Activated naive CD8-positive, alpha-beta T cell (primary cell): ENCODE results near the gene ATRNL1.

ENCODE experiments used
- H3K27ac Mint-ChIP-seq: one replicate; pipeline ENCODE4 v1.8.0; 2021; ENCODE audit warnings: mixed read lengths
- H3K27me3 Mint-ChIP-seq: one replicate; pipeline ENCODE4 v1.8.0; 2021; ENCODE audit warnings: mixed read lengths
- H3K36me3 Mint-ChIP-seq: one replicate; pipeline ENCODE4 v1.8.0; 2021; ENCODE audit warnings: mixed read lengths
- H3K4me1 Mint-ChIP-seq: one replicate; pipeline ENCODE4 v1.8.0; 2021; ENCODE audit warnings: low read depth, mixed read lengths
- H3K4me3 Mint-ChIP-seq: one replicate; pipeline ENCODE4 v1.8.0; 2021; ENCODE audit warnings: mild to moderate bottlenecking, mixed read lengths
- H3K9me3 Mint-ChIP-seq: one replicate; pipeline ENCODE4 v1.8.0; 2021; ENCODE audit warnings: low read depth, mixed read lengths

Gene ATRNL1

DNA sequence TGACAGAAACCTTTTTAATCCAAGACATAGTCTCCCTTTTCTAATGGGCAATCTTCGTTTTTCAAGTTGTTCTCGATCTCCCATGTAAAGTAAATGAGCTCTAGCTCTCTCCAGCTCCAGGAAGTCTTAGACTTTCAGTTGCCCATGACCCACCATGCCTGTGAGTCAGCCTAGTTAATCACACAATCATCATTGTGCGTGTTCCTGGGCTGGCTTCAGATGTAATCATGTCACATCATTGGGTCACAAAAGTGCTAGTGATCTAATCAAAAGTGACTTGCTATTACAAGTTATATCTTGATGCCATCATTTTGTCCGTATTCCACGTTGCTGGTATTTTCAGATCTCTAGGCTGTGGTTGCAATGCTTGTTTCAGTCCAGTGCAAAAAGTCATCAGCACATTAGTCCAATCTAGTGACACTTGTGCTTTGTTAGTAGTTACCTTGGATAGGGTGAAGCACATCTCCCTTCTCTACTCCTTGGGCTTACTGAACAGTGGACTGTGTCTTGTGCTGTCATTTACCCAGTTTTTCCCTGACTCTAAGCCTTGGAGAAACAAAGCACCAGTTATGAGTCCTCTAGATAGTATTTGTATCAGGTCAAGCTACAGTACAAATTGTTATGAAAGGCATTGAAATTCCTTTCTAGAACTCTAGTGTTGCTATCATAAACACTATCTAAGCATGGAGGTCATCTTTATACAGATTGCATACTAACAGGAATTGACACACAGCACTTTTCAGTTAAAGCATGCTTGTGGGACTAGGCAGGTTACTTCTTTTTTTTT, 863.3 kb downstream of the ATRNL1 start:
- Mint-ChIP-seq H3K4me3 (no peak overlapping the region), H3K27ac (no peak overlapping the region), H3K9me3 (peaks cover 4% of the 10 kb centered on the region), H3K36me3 (no peaks in the 10 kb centered on the region), H3K27me3 (peaks cover 2% of the 10 kb centered on the region), H3K4me1 (no peaks in the 10 kb centered on the region)

DNA sequence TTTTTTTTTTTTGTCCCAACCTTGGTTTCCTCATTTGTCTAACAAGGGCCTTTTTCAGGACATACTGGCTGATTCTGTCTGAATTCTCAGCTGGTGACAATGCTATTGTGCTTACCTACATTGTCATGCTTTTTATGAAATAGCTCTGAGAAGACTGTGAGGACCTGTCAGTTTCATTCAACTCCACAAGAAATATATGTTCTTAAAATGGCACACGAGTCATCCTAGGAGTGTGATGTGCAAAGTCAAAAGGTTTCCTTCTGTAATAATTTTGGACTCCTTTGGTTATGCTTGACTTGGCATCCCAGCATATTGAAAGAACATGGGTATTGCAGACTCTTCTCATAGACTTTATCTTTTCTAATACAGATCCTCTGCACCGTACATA, 863.8 kb downstream of the ATRNL1 start:
- H3K27ac Mint-ChIP-seq, result no peak overlapping the region
- peaks cover 4% of the 10 kb centered on the region for H3K9me3 Mint-ChIP-seq
- H3K4me3 Mint-ChIP-seq, result no peak overlapping the region
- H3K36me3 Mint-ChIP-seq, result no peaks in the 10 kb centered on the region
- peaks cover 2% of the 10 kb centered on the region for H3K27me3 Mint-ChIP-seq
- no peaks in the 10 kb centered on the region for H3K4me1 Mint-ChIP-seq

DNA sequence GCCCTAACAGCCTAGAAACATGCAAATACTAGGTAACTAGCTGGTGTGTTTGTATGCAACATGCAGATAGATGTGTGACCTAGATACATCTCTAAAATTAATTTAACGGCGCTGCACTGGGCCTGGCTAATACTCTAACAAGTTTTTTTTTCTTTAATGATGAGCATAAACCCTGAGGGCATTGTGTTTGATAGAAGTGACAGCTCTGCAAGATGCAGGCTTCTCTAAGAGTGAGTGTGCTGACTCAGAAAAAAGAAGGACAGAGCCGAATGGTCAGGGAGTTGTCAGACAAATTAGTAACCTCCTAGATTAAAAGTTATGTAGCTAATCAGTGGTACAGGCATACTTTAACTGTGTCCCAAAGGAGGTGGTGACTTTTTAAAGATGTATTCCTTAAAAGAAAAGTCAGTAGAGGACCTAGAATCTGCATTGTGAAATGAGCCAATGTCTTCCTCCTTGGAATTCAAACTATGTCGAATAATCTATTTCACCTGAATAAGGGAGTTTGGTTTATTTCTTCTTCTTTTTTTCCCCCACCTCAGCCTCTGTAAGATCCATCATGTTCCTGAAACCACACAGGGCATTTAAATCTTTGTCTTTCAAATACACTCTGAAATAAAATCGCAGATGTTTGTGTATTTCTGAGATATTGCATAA, 864.7 kb downstream of the ATRNL1 start:
- H3K4me3 Mint-ChIP-seq, result no peak overlapping the region
- H3K4me1 Mint-ChIP-seq, result no peaks in the 10 kb centered on the region

DNA sequence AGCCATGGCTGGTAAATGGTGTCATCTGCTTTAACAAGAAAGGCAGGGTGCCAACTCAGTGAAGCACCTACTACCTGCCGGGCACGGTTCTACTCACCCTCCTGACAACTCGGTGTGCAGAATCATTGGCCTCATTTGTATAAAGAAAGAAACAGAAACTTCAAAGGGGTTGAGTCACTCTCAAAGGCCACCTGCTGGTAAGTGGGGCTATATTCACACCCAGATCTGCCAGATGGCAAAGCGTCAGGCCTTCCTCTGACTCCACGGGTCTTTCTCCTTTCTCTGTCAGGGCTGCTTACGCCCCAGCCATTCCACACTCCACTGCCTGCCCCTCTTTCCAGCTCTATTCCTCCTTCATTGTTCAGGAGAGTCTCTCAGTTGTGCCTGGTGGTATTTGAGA, 870.7 kb downstream of the ATRNL1 start:
- H3K27ac Mint-ChIP-seq, result no peak overlapping the region
- no peaks in the 10 kb centered on the region for H3K36me3 Mint-ChIP-seq
- H3K4me3 Mint-ChIP-seq, result no peak overlapping the region
- peaks cover 2% of the 10 kb centered on the region for H3K27me3 Mint-ChIP-seq
- H3K9me3 Mint-ChIP-seq, result peaks cover 4% of the 10 kb centered on the region
- H3K4me1 Mint-ChIP-seq, result no peaks in the 10 kb centered on the region

More for the DNA sequence above, 864.7 kb downstream of the ATRNL1 start:
- no peak overlapping the region for H3K27ac Mint-ChIP-seq
- peaks cover 2% of the 10 kb centered on the region for H3K27me3 Mint-ChIP-seq
- H3K36me3 Mint-ChIP-seq, result no peaks in the 10 kb centered on the region
- peaks cover 4% of the 10 kb centered on the region for H3K9me3 Mint-ChIP-seq

DNA sequence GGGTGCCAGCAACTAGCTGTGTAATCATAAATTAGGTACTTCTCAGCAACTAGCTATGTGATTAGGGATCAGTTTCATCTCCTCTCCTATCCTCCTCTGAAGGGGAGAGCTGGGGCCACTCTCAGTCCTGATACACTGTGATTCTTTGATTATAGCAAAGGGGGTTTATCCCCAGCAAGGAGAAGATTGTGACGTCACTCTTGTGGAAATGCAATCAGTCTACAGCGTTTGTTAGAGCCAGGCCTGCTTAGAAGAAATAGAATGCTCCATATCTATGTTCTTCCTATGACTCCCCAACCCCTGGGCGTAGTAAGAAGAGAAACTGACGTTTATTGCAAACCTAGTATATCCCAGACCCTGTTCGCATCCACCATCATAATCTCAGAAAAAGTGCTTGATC, 871.7 kb downstream of the ATRNL1 start:
- peaks cover 2% of the 10 kb centered on the region for H3K9me3 Mint-ChIP-seq
- no peaks in the 10 kb centered on the region for H3K4me1 Mint-ChIP-seq
- H3K36me3 Mint-ChIP-seq, result no peaks in the 10 kb centered on the region
- peaks cover 2% of the 10 kb centered on the region for H3K27me3 Mint-ChIP-seq
- H3K27ac Mint-ChIP-seq, result no peak overlapping the region
- no peak overlapping the region for H3K4me3 Mint-ChIP-seq

DNA sequence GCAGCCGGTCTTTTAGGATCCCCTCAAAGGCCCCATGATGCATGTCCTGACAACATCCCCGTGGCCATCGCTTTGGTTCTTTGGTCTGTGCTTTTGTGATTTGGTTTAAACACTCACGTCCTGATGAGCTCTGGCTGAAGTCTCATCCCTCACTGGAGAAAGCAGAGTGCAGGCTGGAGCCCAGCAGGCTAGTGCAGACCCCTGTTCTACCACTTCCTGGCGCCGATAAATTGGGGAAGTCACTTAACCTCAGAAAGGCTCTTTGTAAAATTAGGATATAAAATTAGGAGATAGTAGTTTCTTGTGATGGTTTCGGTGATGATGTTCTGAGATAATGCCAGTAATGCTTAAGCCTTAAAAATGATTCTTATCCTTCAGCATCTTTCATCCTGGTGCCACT, 872.2 kb downstream of the ATRNL1 start:
- Mint-ChIP-seq H3K27ac (no peak overlapping the region), H3K4me1 (no peaks in the 10 kb centered on the region), H3K9me3 (no peaks in the 10 kb centered on the region), H3K4me3 (no peak overlapping the region), H3K36me3 (no peaks in the 10 kb centered on the region), H3K27me3 (peaks cover 2% of the 10 kb centered on the region)

DNA sequence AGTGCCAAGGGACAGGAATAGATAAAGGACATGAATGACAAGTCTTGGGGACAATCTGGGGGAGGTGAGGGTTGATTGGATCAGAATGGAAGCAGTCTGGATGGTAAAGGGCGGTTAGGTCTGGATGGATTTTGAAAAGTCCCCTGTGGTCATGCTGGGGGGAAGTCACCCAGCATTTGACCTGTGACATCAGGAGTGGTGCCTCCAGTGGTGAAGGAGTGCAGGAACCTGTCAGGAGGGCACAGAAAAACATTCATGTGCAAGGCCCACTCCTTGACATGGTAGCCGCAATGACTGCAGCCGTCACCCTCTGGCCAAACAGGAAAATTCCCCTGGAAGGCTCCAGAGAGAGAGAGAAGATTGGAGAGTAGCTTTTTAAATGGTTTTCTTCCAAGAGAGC, 875.1 kb downstream of the ATRNL1 start:
- Mint-ChIP-seq H3K27me3 (no peaks in the 10 kb centered on the region), H3K4me1 (no peaks in the 10 kb centered on the region), H3K36me3 (no peaks in the 10 kb centered on the region), H3K4me3 (no peak overlapping the region), H3K27ac (no peak overlapping the region), H3K9me3 (no peaks in the 10 kb centered on the region)

DNA sequence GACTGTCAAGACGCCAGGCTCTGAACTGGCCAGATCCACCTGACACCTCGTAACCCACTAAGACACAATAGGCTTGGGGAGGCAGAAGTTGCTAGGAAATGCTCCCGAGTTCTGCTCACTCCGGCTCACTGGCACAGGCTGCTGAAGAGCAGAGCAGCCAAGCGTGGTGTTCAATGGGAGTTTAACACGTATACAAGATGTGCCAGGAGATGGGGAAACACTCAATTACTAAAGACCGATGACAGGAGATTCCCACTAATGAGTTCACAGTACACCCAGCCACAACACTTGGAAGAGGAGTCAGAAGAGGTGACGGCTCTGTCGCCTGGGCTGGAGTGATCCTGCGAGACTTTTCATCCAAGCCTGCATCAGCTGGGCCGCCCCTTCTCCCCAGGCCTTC, 876.4 kb downstream of the ATRNL1 start:
- no peaks in the 10 kb centered on the region for H3K36me3 Mint-ChIP-seq
- H3K4me3 Mint-ChIP-seq, result no peak overlapping the region
- H3K4me1 Mint-ChIP-seq, result no peaks in the 10 kb centered on the region
- H3K27me3 Mint-ChIP-seq, result no peaks in the 10 kb centered on the region
- no peak overlapping the region for H3K27ac Mint-ChIP-seq
- peaks cover 3% of the 10 kb centered on the region for H3K9me3 Mint-ChIP-seq

DNA sequence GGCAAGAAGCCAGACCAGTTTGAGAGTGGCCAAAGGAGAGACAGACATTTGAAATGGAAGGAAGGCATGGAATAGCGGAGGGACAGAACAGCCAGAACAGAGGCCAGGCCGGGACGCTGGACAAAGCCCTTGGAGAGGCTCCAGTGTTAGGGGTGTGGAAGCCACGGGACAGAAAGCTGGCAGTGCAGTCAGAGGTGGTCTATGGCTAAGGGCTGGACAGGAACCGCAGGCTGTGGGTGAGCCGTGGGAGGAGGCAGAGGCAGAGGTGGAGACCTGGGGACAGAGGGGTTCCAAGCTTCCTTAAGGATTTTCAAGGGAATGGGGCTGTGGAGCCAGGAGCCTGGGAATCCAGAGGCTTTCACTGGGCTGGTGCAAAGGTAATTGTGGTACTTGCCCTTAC, 878.8 kb downstream of the ATRNL1 start:
- H3K27ac Mint-ChIP-seq, result no peak overlapping the region
- no peak overlapping the region for H3K4me3 Mint-ChIP-seq
- H3K4me1 Mint-ChIP-seq, result no peaks in the 10 kb centered on the region
- H3K9me3 Mint-ChIP-seq, result peaks cover 3% of the 10 kb centered on the region
- no peaks in the 10 kb centered on the region for H3K27me3 Mint-ChIP-seq
- H3K36me3 Mint-ChIP-seq, result no peaks in the 10 kb centered on the region

DNA sequence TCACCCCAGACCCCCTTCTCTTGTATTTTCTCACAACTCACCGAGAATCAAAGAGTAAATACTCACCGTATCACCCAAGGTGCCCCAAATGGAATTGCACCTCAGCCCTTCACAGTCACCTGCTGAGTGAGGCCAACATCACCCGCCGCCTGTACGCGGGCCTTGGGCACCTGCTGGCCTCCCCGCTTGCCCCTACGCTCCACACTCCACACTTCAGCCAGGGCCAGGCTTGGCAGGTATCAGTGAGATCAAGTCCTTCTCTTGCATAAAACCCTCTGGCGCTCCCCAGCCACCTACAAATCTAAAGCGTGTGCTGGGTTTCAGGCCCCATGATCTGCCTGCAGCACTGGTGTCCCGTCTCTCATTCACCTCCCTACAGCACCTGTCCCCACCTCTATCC, 879.3 kb downstream of the ATRNL1 start:
- no peaks in the 10 kb centered on the region for H3K4me1 Mint-ChIP-seq
- H3K4me3 Mint-ChIP-seq, result no peak overlapping the region
- no peaks in the 10 kb centered on the region for H3K27me3 Mint-ChIP-seq
- peaks cover 3% of the 10 kb centered on the region for H3K9me3 Mint-ChIP-seq
- no peak overlapping the region for H3K27ac Mint-ChIP-seq
- no peaks in the 10 kb centered on the region for H3K36me3 Mint-ChIP-seq

DNA sequence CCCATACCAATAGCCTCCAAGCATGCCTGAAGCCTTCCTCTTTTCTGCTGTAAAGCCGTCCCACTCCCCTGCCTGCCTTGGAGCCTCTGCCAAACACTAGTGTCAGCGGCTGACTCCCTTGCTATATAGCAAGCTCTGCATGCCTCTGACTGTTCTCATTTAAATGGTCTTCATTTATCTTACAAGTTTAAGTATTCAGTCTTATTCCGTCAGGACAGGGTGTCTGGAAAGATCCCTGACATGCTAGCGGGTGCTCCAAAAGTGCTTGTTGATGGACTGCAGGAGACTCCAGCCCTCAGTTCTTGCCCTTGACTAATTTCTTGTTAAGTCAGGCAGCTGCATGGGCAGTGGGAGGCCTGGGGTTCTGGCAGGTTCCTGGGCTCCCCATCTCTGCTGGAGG, 881.2 kb downstream of the ATRNL1 start:
- Mint-ChIP-seq H3K9me3 (peaks cover 3% of the 10 kb centered on the region), H3K36me3 (no peaks in the 10 kb centered on the region), H3K4me3 (no peak overlapping the region), H3K27ac (no peak overlapping the region), H3K4me1 (no peaks in the 10 kb centered on the region), H3K27me3 (peaks cover under 1% of the 10 kb centered on the region)

DNA sequence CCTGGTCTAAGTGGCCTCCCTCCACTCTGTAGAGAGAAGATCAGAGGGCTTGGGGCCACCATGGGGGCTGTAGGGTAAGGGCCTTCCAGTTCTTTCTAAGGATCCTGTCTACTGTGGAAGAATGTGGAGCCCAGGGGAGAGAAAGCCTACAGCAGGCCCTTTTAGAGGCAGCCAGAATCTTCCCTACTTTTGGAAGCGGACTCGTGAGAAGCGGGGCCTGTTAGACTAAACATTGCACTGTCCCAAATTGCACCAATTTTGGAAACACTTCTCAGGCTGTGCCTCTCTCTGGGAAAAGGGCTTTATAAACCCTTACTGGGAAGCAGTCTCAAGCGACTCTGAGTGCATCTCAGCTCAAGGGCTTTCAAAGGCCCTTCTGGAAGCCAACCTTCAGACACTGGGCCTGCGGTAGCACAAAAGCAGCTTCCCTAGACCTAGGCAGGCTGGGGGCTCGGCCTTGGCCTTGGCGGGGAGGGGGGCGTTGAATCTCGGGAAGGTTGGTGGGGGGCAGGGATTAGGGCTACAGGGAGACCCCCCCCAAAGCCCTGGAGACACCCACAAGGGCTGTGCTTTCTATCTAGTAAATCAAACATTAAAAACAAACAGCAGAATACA, 881.8 kb downstream of the ATRNL1 start:
- Mint-ChIP-seq H3K27ac (no peak overlapping the region), H3K27me3 (peaks cover 2% of the 10 kb centered on the region), H3K4me1 (no peaks in the 10 kb centered on the region), H3K4me3 (no peak overlapping the region), H3K9me3 (peaks cover 3% of the 10 kb centered on the region), H3K36me3 (no peaks in the 10 kb centered on the region)

DNA sequence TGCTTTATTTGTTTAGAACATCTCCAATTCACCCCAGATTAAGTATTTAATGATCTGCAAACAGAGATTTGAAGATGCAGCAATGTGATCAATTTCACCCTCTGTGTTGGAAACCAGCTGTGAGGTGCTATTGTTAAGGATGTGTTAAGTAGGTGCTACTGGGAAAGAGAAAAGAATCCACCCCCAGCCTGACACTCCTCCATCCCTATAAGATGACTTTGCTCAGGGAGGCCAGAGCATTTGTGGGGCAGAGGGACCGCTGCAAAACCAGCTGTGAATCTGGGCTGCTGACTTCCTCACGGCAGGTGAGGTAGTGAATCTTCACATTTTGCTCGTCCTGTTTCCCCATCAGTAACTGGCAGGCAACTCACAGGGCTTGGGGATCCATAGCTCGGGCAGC, 882.3 kb downstream of the ATRNL1 start:
- H3K4me3 Mint-ChIP-seq, result no peak overlapping the region
- peaks cover 3% of the 10 kb centered on the region for H3K9me3 Mint-ChIP-seq
- no peaks in the 10 kb centered on the region for H3K4me1 Mint-ChIP-seq
- H3K27me3 Mint-ChIP-seq, result peaks cover 2% of the 10 kb centered on the region
- no peak overlapping the region for H3K27ac Mint-ChIP-seq
- H3K36me3 Mint-ChIP-seq, result no peaks in the 10 kb centered on the region

DNA sequence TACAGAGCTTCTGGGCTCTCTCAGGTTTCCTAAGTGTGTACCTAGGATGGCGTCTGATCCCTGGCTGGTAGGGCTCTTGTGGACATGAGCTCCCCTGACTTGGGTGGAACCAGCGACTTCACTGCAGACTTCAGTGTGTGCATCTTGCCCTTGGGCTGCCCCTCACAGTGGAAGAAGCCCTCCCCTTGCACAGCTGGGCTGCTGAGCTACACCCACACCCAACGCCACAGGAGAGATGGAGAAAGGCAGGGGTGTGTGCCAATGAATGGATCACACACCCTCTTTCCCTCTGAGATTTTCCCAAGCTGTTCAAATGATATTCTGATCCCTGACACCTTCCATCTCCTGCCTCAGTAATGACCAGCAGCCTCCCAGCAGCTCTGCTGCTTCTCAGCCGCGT, 883.2 kb downstream of the ATRNL1 start:
- Mint-ChIP-seq H3K4me3 (no peak overlapping the region), H3K27me3 (peaks cover 4% of the 10 kb centered on the region), H3K27ac (no peak overlapping the region), H3K36me3 (no peaks in the 10 kb centered on the region), H3K9me3 (peaks cover 3% of the 10 kb centered on the region), H3K4me1 (no peaks in the 10 kb centered on the region)

DNA sequence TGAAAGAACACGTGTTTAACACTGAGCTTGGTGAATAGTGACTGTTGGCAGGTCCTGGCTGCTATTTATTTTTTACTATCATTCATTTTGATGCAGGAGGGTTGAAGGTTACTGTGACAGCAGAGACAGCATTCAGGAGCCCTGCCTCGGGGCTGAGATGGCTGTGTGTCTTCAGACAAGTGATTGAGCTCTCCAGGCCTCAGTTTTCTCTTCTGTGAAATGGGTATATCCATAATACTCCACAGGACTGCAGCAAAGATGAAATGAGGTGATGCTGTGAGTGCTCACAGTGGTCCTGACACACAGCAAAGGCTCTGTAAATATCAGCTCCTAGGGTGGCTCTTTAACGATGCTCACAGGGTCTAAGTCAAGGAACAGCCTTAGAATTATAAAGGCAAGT, 884.7 kb downstream of the ATRNL1 start:
- Mint-ChIP-seq H3K36me3 (no peaks in the 10 kb centered on the region), H3K27ac (no peak overlapping the region), H3K27me3 (peaks cover 4% of the 10 kb centered on the region), H3K4me3 (no peak overlapping the region), H3K9me3 (peaks cover 10% of the 10 kb centered on the region), H3K4me1 (no peaks in the 10 kb centered on the region)
